Measurements from ENCODE around the gene PLIN4. TPM values are rescaled to one million over a fixed set of nuclear protein-coding genes. Genes with fewer than 3 reads are reported as not detected.

The PLIN4 gene
- total RNA-seq, 4 donors from 2014 or later, result 1.4 to 6.7 (median 2.4) TPM

GRCh38 chr19:4521170-4521887 lies 3.0 kb upstream of the PLIN4 start:
- H3K27me3 ChIP-seq, result peaks cover 0 to 17% (median 0%) of the 10 kb centered on the region in 4 donors
- H3K4me3 ChIP-seq, result no peak overlapping the region
- intact Hi-C loops (cut with DNase I), result no loop called here
- TF ChIP-seq, protein P1, sequence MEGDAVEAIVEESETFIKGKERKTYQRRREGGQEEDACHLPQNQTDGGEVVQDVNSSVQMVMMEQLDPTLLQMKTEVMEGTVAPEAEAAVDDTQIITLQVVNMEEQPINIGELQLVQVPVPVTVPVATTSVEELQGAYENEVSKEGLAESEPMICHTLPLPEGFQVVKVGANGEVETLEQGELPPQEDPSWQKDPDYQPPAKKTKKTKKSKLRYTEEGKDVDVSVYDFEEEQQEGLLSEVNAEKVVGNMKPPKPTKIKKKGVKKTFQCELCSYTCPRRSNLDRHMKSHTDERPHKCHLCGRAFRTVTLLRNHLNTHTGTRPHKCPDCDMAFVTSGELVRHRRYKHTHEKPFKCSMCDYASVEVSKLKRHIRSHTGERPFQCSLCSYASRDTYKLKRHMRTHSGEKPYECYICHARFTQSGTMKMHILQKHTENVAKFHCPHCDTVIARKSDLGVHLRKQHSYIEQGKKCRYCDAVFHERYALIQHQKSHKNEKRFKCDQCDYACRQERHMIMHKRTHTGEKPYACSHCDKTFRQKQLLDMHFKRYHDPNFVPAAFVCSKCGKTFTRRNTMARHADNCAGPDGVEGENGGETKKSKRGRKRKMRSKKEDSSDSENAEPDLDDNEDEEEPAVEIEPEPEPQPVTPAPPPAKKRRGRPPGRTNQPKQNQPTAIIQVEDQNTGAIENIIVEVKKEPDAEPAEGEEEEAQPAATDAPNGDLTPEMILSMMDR (IDR thresholded peaks at IDR 0.05), result no peak
- TF ChIP-seq POLR2A (IDR thresholded peaks at IDR 0.05), result no peak
- DNase-seq, result no peak
- 69 to 78% methylated on average over 7 to 11 of the region's 11 CpGs for WGBS, 2 donors
- no peaks in the 10 kb centered on the region for H3K36me3 ChIP-seq
- H3K27ac ChIP-seq, result no peak overlapping the region
- H3K9me3 ChIP-seq, result no peaks in the 10 kb centered on the region
- H3K4me1 ChIP-seq, result peaks cover 18 to 26% (median 20%) of the 10 kb centered on the region in 3 donors

DNA sequence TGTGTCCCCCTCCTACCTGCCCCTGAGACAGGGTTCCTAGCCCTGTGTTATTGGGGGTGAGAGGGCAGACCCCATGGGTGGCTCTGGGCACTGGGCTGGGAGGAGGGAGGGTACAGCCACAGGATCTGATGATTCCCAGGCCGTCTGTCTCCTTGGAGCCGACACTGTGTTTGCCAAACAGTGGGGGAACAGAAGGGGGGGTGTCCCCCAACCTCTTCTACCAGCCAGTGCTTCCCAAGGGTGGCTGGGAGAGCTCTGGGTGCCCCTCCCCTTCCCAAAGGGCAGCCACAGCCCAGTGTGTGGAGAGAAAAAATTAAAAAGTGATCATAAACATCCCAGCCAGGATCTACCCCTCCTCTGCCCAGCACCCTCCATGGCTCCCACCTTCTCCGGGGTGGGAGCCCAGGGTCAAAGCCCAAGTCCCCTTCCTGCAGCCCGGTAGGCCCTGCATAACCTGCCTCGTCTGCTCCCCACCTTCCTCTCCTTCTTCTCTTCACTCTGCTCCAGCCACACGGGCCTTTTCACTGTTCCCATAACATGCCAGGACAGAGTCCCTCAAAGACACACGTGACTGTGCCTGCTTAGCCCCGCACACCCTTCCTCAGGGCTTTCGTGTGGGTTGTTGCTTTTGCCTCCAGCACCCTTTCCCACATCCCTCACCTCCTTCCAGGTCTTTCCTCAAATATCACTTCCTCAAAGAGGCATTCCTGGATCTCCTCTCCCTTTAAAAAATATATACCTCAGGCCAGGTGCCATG lies 1.4 kb upstream of the PLIN4 start:
- TF ChIP-seq POLR2A (IDR thresholded peaks at IDR 0.05), result peak in 1 of 4 donors; percentile 13
- TF ChIP-seq, protein P1 (IDR thresholded peaks at IDR 0.05), result no peak
- Histone ChIP-seq H3K4me3 (no peak overlapping the region), H3K27ac (peak overlapping the region; percentile 72 to 87 (median 77)), H3K36me3 (no peaks in the 10 kb centered on the region), H3K4me1 (peaks cover 18 to 26% (median 20%) of the 10 kb centered on the region in 3 donors), H3K9me3 (no peaks in the 10 kb centered on the region), H3K27me3 (peaks cover 0 to 17% (median 0%) of the 10 kb centered on the region in 4 donors)
- intact Hi-C loops (cut with DNase I), result no loop called here
- DNase-seq, result no peak
- WGBS, 2 donors, result 11 to 19% methylated on average over 9 of the region's 9 CpGs

- TF ChIP-seq, protein P1 (IDR thresholded peaks at IDR 0.05), result no peak
- no peak for TF ChIP-seq POLR2A (IDR thresholded peaks at IDR 0.05)
- Histone ChIP-seq H3K36me3 (no peaks in the 10 kb centered on the region), H3K4me3 (no peak overlapping the region), H3K27me3 (peaks cover 0 to 17% (median 0%) of the 10 kb centered on the region in 4 donors), H3K9me3 (no peaks in the 10 kb centered on the region), H3K4me1 (peaks cover 18 to 26% (median 20%) of the 10 kb centered on the region in 3 donors), H3K27ac (peak overlapping the region; percentile 72 to 87 (median 77))
- intact Hi-C loops (cut with DNase I), result no loop called here
- WGBS, 2 donors, result 95% methylated on average over 4 of the region's 6 CpGs; no CpG with 5 or more reads in 1 of the 2 donors
- DNase-seq, result no peak
Observed at GRCh38 chr19:4519172-4519496, 848 bp upstream of the PLIN4 start.

GRCh38 chr19:4517451-4518057 lies 732 bp downstream of the PLIN4 start:
- no peak for DNase-seq
- H3K36me3 ChIP-seq, result no peaks in the 10 kb centered on the region
- peaks cover 0 to 17% (median 0%) of the 10 kb centered on the region in 4 donors for H3K27me3 ChIP-seq
- H3K4me3 ChIP-seq, result peak overlapping the region in 3 of 4 donors; percentile 31 to 59 (median 33)
- H3K4me1 ChIP-seq, result peaks cover 18 to 26% (median 20%) of the 10 kb centered on the region in 3 donors
- intact Hi-C loops (cut with DNase I), result no loop called here
- peak overlapping the region; percentile 72 to 87 (median 77) for H3K27ac ChIP-seq
- no peaks in the 10 kb centered on the region for H3K9me3 ChIP-seq
- TF ChIP-seq, protein P1 (IDR thresholded peaks at IDR 0.05), result no peak
- TF ChIP-seq POLR2A (IDR thresholded peaks at IDR 0.05), result no peak
- 66 to 94% methylated on average over 3 to 5 of the region's 24 CpGs for WGBS, 2 donors
